Measurements from ENCODE around the gene TMC7. TPM values are rescaled to one million over a fixed set of nuclear protein-coding genes. Genes with fewer than 3 reads are reported as not detected.

Gene TMC7
- total and polyA plus RNA-seq, 2 of the 13 experiments (the other 11 are each of a cell fraction or from before 2014, with no cell fraction given) = 1.2 to 5.1 TPM

DNA sequence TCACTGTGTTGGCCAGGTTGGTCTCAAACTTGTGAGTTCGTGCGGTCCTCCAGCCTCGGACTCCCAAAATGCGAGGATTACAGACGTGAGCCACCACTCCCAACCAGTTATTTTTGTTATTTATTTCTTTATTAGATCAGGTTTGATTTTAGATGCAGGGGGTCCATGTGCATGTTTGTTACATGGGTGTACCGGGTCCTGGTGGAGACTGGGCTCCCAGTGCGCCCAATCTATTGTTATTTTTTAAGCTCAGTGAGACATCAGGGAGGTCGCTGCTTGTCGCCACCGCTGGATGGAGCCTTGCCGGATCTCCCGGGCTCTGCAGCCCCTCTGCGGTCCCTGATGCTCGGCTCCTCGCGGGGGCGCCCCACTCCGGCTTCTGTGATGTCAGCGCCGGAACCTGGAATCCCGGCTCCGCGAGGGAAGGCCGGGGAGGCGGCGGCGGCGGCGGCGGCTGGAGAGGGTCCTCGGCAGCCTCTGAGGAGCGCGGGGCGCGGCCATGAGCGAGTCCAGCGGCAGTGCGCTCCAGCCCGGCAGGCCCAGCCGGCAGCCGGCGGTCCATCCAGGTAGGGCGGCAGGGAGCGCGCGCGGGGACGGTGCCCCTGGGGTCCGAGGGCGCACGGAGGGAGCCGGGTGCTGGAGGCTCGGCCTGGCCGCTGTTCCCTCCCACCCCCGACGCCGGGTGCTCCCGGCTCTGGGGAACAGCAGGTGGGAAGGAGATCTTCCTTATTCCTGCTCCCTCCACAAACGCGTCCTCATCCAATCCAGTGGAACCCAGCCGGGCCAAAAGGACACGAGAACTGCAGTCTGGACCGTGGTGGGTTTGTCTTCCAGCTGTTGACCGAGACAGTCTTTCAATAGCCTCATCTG, at the start of gene TMC7 (continued):
- TF ChIP-seq ZNF550 (CRISPR knock-in tag; IDR thresholded peaks at IDR 0.05; ENCODE audit: borderline replicate concordance) = no peak; the same call in 1 of the 2 replicates
- TF ChIP-seq FOXK1 (CRISPR knock-in tag; IDR thresholded peaks at IDR 0.05; ENCODE audit: borderline replicate concordance, low read depth) = peak; percentile 54
- TF ChIP-seq ZBTB7B (CRISPR knock-in tag; IDR thresholded peaks at IDR 0.05) = peak; percentile 84; the same call in 1 of the 2 replicates
- TF ChIP-seq, protein P1, sequence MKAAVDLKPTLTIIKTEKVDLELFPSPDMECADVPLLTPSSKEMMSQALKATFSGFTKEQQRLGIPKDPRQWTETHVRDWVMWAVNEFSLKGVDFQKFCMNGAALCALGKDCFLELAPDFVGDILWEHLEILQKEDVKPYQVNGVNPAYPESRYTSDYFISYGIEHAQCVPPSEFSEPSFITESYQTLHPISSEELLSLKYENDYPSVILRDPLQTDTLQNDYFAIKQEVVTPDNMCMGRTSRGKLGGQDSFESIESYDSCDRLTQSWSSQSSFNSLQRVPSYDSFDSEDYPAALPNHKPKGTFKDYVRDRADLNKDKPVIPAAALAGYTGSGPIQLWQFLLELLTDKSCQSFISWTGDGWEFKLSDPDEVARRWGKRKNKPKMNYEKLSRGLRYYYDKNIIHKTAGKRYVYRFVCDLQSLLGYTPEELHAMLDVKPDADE (CRISPR knock-in tag; IDR thresholded peaks at IDR 0.05) = no peak
- no peak for TF ChIP-seq NONO (IDR thresholded peaks at IDR 0.05)
- peak; percentile 96 for TF ChIP-seq NONO (CRISPR knock-in tag; conservative IDR thresholded peaks at IDR 0.05)
- TF ChIP-seq ZFP82 (CRISPR knock-in tag; IDR thresholded peaks at IDR 0.05; ENCODE audit: borderline replicate concordance) = no peak
- peak; percentile 64 for TF ChIP-seq SP4 (CRISPR knock-in tag; IDR thresholded peaks at IDR 0.05)
- no peak for TF ChIP-seq ZSCAN30 (CRISPR knock-in tag; IDR thresholded peaks at IDR 0.05)
- TF ChIP-seq TMF1 (CRISPR knock-in tag; IDR thresholded peaks at IDR 0.05; ENCODE audit: low read depth) = peak; percentile 92; the same call in 1 of the 2 replicates
- TF ChIP-seq ZNF761 (CRISPR knock-in tag; conservative IDR thresholded peaks at IDR 0.05) = peak; percentile 92
- no peak for TF ChIP-seq RFX1 (IDR thresholded peaks at IDR 0.05)
- no peak for TF ChIP-seq FOXK2 (IDR thresholded peaks at IDR 0.05)
- TF ChIP-seq, protein P2, sequence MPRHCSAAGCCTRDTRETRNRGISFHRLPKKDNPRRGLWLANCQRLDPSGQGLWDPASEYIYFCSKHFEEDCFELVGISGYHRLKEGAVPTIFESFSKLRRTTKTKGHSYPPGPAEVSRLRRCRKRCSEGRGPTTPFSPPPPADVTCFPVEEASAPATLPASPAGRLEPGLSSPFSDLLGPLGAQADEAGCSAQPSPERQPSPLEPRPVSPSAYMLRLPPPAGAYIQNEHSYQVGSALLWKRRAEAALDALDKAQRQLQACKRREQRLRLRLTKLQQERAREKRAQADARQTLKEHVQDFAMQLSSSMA (CRISPR knock-in tag; IDR thresholded peaks at IDR 0.05) = no peak
- TF ChIP-seq CC2D1A (CRISPR knock-in tag; IDR thresholded peaks at IDR 0.05) = 0 out of 2 replicates have a peak, but pooled peaks have one; percentile 51
- 0 out of 2 replicates have a peak, but pooled peaks have one; percentile 20 for TF ChIP-seq ZNF292 (CRISPR knock-in tag; IDR thresholded peaks at IDR 0.05; ENCODE audit: borderline replicate concordance, low read depth)
- no peak for TF ChIP-seq XBP1 (CRISPR knock-in tag; IDR thresholded peaks at IDR 0.05)
- no peak for TF ChIP-seq ZNF326 (CRISPR knock-in tag; IDR thresholded peaks at IDR 0.05; ENCODE audit: borderline replicate concordance)
- no peak for TF ChIP-seq KLF13 (CRISPR knock-in tag; IDR thresholded peaks at IDR 0.05)
- TF ChIP-seq MAFF (IDR thresholded peaks at IDR 0.05; ENCODE audit: low read depth, low read length) = no peak; the same call in 1 of the 2 replicates
- TF ChIP-seq ZBTB33 (CRISPR knock-in tag; IDR thresholded peaks at IDR 0.05) = peak; percentile 58; the same call in 1 of the 2 replicates
- TF ChIP-seq ZNF136 (CRISPR knock-in tag; IDR thresholded peaks at IDR 0.05; ENCODE audit: low read depth) = no peak
- TF ChIP-seq, protein P3, sequence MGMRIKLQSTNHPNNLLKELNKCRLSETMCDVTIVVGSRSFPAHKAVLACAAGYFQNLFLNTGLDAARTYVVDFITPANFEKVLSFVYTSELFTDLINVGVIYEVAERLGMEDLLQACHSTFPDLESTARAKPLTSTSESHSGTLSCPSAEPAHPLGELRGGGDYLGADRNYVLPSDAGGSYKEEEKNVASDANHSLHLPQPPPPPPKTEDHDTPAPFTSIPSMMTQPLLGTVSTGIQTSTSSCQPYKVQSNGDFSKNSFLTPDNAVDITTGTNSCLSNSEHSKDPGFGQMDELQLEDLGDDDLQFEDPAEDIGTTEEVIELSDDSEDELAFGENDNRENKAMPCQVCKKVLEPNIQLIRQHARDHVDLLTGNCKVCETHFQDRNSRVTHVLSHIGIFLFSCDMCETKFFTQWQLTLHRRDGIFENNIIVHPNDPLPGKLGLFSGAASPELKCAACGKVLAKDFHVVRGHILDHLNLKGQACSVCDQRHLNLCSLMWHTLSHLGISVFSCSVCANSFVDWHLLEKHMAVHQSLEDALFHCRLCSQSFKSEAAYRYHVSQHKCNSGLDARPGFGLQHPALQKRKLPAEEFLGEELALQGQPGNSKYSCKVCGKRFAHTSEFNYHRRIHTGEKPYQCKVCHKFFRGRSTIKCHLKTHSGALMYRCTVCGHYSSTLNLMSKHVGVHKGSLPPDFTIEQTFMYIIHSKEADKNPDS (CRISPR knock-in tag; IDR thresholded peaks at IDR 0.05) = no peak
- peak; percentile 83; the same call in 1 of the 2 replicates for TF ChIP-seq ARNT2 (CRISPR knock-in tag; IDR thresholded peaks at IDR 0.05; ENCODE audit: low read depth)
- no peak for TF ChIP-seq ZNF672 (CRISPR knock-in tag; IDR thresholded peaks at IDR 0.05)
